Astrocyte (in vitro differentiated cells and primary cell): ENCODE data around the gene USP47. TPM values are rescaled to one million over a fixed set of nuclear protein-coding genes. Genes with fewer than 3 reads are reported as not detected.
A peak's percentile ranks its signal among the peaks of the same experiment; 100 is the strongest.

Experiments
- DNase-seq: peaks from one replicate; pipeline ENCODE4 v3.0.0-alpha.2; 2010; ENCODE audit warnings: low read depth
- FAIRE-seq: peaks from 2 replicates; lab custom pipeline; 2011; peaks lifted over from hg19 to GRCh38; lab: Jason Lieb, UNC
- H2AFZ ChIP-seq: 2 replicates; pipeline ENCODE4 v1.6.0; 2012; ENCODE audit warnings: low read depth, low read length, inconsistent platforms
- H3K27ac ChIP-seq: 2 replicates; pipeline ENCODE4 v1.5.1; 2011; ENCODE audit warnings: low read depth, low read length, inconsistent platforms
- H3K27me3 ChIP-seq: 2 replicates; pipeline ENCODE4 v1.6.0; 2011; ENCODE audit warnings: low read length, inconsistent platforms; ENCODE audit not compliant: insufficient read depth
- H3K36me3 ChIP-seq: 2 replicates; pipeline ENCODE4 v1.5.1; 2011; ENCODE audit warnings: low read length, inconsistent platforms; ENCODE audit not compliant: insufficient read depth
- H3K4me1 ChIP-seq: 2 replicates; pipeline ENCODE4 v1.5.1; 2011; ENCODE audit warnings: low read length, inconsistent platforms; ENCODE audit not compliant: insufficient read depth
- H3K4me2 ChIP-seq: 2 replicates; pipeline ENCODE4 v1.6.0; 2012; ENCODE audit warnings: low read length, inconsistent platforms
- H3K4me3 ChIP-seq: 2 replicates; pipeline ENCODE4 v1.5.1; 2011; ENCODE audit warnings: low read depth, mild to moderate bottlenecking, low read length, inconsistent platforms; ENCODE audit not compliant: insufficient read depth
- H3K79me2 ChIP-seq: 2 replicates; pipeline ENCODE4 v1.6.0; 2012; ENCODE audit warnings: mild to moderate bottlenecking, low read length, inconsistent platforms; ENCODE audit not compliant: insufficient read depth
- H3K9ac ChIP-seq: 2 replicates; pipeline ENCODE4 v1.6.0; 2012; ENCODE audit warnings: mild to moderate bottlenecking, low read length, inconsistent platforms
- H3K9me3 ChIP-seq: 2 replicates; pipeline ENCODE4 v1.5.1; 2012; ENCODE audit warnings: low read depth, mild to moderate bottlenecking, low read length, inconsistent platforms; ENCODE audit not compliant: insufficient read depth
- H4K20me1 ChIP-seq: 2 replicates; pipeline ENCODE4 v1.6.0; 2012; ENCODE audit warnings: low read length, inconsistent platforms; ENCODE audit not compliant: insufficient read depth
- H3K27ac Mint-ChIP-seq: one replicate; pipeline ENCODE4 v1.8.0; 2021; ENCODE audit warnings: mild to moderate bottlenecking, mixed read lengths; ENCODE audit not compliant: unreplicated experiment
- H3K27me3 Mint-ChIP-seq: one replicate; pipeline ENCODE4 v1.8.0; 2021; ENCODE audit warnings: low read depth, mixed read lengths; ENCODE audit not compliant: unreplicated experiment
- H3K36me3 Mint-ChIP-seq: one replicate; pipeline ENCODE4 v1.8.0; 2021; ENCODE audit warnings: low read depth, mixed read lengths; ENCODE audit not compliant: unreplicated experiment
- H3K4me1 Mint-ChIP-seq: one replicate; pipeline ENCODE4 v1.8.0; 2021; ENCODE audit warnings: low read depth, mixed read lengths; ENCODE audit not compliant: unreplicated experiment
- H3K4me3 Mint-ChIP-seq: one replicate; pipeline ENCODE4 v1.8.0; 2021; ENCODE audit warnings: mild to moderate bottlenecking, moderate library complexity, mixed read lengths; ENCODE audit not compliant: unreplicated experiment
- H3K9me3 Mint-ChIP-seq: one replicate; pipeline ENCODE4 v1.8.0; 2021; ENCODE audit warnings: mild to moderate bottlenecking, mixed read lengths; ENCODE audit not compliant: unreplicated experiment
- CTCF ChIP-seq: IDR thresholded peaks from 2 replicates; pipeline ENCODE4 v1.5.1; 2011; ENCODE audit warnings: low read depth, mild to moderate bottlenecking, inconsistent platforms, low read length, moderate library complexity; ENCODE audit not compliant: insufficient read depth
- EZH2 ChIP-seq: IDR thresholded peaks from 2 replicates; pipeline ENCODE4 v1.6.1; 2012; ENCODE audit warnings: mild to moderate bottlenecking, low read length, inconsistent platforms; ENCODE audit not compliant: insufficient read depth
- total RNA-seq: library from RNA; stranded (reverse); gene quantifications from 2 replicates; pipeline ENCODE4 v1.2.1, GENCODE V29; 2021

USP47 gene
- total RNA-seq, 1 donor from 2014 or later, result 49.5 TPM

- Histone ChIP-seq H3K27ac (peak overlapping the region; percentile 39), H3K4me2 (no peak overlapping the region), H3K4me1 (peaks cover 5% of the 10 kb centered on the region), H3K9ac (no peak overlapping the region), H4K20me1 (no peaks in the 10 kb centered on the region), H3K9me3 (no peaks in the 10 kb centered on the region), H3K4me3 (no peak overlapping the region), H3K36me3 (peaks cover 30% of the 10 kb centered on the region), H2AFZ (no peak overlapping the region), H3K27me3 (no peaks in the 10 kb centered on the region), H3K79me2 (no peaks in the 10 kb centered on the region)
- H3K4me3 Mint-ChIP-seq, result no peak overlapping the region
- FAIRE-seq, result no peak
- no peaks in the 10 kb centered on the region for H3K27me3 Mint-ChIP-seq
- H3K27ac Mint-ChIP-seq, result no peak overlapping the region
- H3K36me3 Mint-ChIP-seq, result peaks cover 33% of the 10 kb centered on the region
- TF ChIP-seq CTCF (no peak), EZH2 (no peak)
- H3K4me1 Mint-ChIP-seq, result peaks cover 13% of the 10 kb centered on the region
- H3K9me3 Mint-ChIP-seq, result peaks cover 6% of the 10 kb centered on the region
- peak; percentile 27 for DNase-seq
Observed at GRCh38 chr11:11958403-11959231, 116.8 kb downstream of the USP47 start.

- Histone ChIP-seq H3K4me3 (no peak overlapping the region), H4K20me1 (no peaks in the 10 kb centered on the region), H3K27me3 (no peaks in the 10 kb centered on the region), H3K79me2 (no peaks in the 10 kb centered on the region), H2AFZ (no peak overlapping the region), H3K4me1 (peaks cover 5% of the 10 kb centered on the region), H3K9me3 (no peaks in the 10 kb centered on the region), H3K36me3 (peaks cover 36% of the 10 kb centered on the region), H3K27ac (no peak overlapping the region), H3K4me2 (no peak overlapping the region), H3K9ac (no peak overlapping the region)
- Mint-ChIP-seq H3K27ac (no peak overlapping the region), H3K36me3 (peaks cover 40% of the 10 kb centered on the region), H3K27me3 (no peaks in the 10 kb centered on the region), H3K9me3 (peaks cover 6% of the 10 kb centered on the region), H3K4me3 (no peak overlapping the region), H3K4me1 (peaks cover 13% of the 10 kb centered on the region)
- DNase-seq (no peak), FAIRE-seq (no peak)
- TF ChIP-seq CTCF (no peak), EZH2 (no peak)
Observed at GRCh38 chr11:11959601-11960000, 117.8 kb downstream of the USP47 start.

GRCh38 chr11:11960687-11961086 is 118.9 kb downstream of the USP47 start:
- no peak overlapping the region for H3K27ac Mint-ChIP-seq
- H3K36me3 Mint-ChIP-seq, result peaks cover 44% of the 10 kb centered on the region
- DNase-seq, result peak; percentile 33
- Histone ChIP-seq H3K4me1 (peaks cover 5% of the 10 kb centered on the region), H3K4me3 (no peak overlapping the region), H2AFZ (no peak overlapping the region), H3K79me2 (no peaks in the 10 kb centered on the region), H4K20me1 (no peaks in the 10 kb centered on the region), H3K9me3 (no peaks in the 10 kb centered on the region), H3K4me2 (no peak overlapping the region), H3K9ac (no peak overlapping the region), H3K27ac (no peak overlapping the region), H3K27me3 (no peaks in the 10 kb centered on the region), H3K36me3 (peaks cover 29% of the 10 kb centered on the region)
- H3K4me3 Mint-ChIP-seq, result no peak overlapping the region
- H3K27me3 Mint-ChIP-seq, result no peaks in the 10 kb centered on the region
- TF ChIP-seq CTCF, result no peak
- TF ChIP-seq EZH2, result no peak
- peaks cover 6% of the 10 kb centered on the region for H3K9me3 Mint-ChIP-seq
- H3K4me1 Mint-ChIP-seq, result peaks cover 13% of the 10 kb centered on the region
- no peak for FAIRE-seq
